DMS79 (cell line): ENCODE results near the gene AIFM3.
A peak's percentile ranks its signal among the peaks of the same experiment; 100 is the strongest.

Experiments used
- DNase-seq: peaks from one replicate; lab custom pipeline; 2025; lab: John Stamatoyannopoulos, UW

The AIFM3 gene

DNA sequence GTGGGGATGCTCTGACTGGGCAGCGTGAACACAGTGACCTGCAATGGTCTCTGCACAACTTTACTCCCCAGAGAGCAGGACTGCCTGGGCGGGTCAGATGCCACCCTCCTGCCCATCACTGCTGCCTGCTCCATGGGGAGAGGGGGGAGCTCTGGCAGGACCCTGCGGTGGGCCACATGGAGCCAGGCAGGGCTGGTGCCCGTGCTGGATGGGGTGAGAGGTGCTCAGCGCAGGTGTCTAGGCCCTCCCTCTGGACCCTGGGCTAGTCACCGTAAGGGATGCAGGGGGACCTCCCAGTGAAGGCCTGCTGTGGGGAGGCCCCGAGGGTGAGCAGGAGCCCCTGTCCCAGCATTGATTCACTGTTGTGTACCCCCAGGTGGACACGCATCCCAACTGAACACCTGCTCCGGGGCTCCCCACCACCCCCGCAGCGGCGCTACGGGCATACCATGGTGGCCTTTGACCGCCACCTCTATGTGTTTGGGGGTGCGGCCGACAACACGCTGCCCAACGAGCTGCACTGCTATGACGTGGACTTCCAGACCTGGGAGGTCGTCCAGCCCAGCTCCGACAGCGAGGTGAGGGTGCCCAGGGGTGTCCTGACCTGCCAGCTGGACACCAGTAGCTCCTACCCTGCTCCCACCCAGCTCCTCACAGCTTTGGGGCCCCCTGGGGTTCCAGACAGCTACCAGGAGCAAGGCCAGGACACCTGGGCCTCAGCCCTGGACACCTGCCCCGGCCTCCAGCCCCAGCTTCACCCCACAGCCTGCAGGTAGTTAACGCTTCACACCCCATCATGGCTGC lies 24.4 kb downstream of the AIFM3 start:
- DNase-seq = no peak

DNA sequence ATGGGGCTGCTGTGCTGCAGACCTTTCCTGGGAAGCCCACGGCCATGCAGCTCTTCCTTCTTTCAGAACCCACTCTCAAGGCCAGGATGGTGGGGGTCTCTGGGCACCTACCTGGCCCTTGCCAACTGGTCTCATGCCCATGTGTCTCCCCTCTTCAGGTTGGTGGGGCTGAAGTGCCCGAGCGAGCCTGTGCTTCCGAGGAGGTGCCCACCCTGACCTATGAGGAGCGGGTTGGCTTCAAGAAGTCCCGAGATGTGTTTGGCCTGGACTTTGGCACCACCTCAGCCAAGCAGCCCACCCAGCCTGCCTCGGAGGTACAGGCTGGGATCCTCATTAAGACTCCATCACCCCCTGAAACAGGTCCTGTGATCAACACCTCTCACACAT lies 25.0 kb downstream of the AIFM3 start:
- DNase-seq = no peak

DNA sequence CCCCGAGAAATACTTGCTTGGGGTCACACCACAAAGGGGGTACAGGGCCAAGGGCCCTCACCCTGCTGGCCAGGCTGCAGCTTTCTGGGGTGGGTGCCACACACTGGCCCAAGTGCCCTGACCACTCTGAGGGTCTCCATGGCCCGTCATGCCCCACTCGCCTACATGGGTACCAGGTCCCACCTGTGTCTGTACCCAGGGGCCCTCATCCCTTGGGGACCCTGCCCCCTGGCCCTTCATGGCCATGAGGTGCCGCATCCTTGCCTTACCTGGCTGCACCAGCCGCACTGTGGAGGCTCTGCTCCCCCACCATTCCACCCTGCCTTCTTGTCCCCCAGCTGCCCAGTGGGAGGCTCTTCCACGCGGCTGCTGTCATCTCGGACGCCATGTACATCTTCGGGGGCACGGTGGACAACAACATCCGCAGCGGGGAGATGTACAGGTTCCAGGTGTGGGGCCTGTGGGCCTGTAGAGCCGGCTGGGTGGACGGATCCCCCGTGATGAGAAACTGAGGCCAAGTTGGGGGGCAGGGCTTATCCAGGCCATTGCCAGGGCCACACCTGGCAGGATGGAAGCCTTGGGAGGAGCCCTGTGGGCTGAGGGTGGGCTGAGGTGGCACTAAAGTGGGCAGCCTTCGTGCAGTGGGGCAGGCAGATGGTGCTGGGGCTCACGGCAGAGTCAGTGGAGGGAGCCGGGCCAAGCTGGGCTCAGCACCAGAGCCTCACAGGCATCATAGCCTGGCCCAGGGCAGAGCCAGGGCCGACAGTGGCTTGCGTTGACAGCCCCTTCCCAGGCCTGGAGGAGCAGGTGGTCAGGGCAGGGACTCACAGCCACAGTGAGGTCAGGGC lies 25.6 kb downstream of the AIFM3 start:
- no peak for DNase-seq

DNA sequence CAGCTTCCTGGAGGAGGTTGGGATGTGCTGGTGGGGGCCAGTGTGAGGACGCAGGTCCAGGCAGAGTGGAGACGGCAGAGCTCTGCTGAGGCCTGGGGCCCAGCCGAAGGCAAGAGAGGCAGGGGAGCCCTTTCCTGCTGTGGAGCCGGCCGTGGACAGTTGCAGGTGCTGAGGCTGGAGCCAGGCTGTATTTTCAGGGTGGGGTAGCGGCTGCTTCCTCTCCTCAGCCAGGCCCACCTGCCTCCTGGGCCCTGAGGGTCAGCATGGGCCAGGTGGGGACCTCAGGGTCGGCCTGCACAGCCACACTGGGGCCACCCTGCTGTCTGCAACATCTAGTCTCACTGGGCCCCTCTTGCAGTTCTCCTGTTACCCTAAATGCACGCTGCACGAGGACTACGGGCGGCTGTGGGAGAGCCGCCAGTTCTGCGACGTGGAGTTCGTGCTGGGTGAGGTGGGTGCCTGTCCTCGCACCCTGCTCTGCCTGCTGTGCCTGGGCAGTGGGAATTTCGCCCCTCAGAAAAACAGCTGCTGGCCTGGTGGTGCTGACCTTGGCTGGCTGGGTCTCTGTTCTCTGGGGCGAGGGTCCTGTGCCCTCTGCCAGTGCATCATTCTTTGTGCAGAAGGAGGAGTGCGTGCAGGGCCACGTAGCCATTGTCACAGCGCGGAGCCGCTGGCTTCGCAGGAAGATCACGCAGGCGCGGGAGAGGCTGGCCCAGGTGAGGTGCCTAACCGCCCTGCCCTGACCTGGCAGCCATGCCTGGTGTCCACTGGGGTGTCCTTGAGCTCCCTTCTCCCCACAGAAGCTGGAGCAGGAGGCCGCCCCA lies 26.5 kb downstream of the AIFM3 start:
- DNase-seq = no peak

DNA sequence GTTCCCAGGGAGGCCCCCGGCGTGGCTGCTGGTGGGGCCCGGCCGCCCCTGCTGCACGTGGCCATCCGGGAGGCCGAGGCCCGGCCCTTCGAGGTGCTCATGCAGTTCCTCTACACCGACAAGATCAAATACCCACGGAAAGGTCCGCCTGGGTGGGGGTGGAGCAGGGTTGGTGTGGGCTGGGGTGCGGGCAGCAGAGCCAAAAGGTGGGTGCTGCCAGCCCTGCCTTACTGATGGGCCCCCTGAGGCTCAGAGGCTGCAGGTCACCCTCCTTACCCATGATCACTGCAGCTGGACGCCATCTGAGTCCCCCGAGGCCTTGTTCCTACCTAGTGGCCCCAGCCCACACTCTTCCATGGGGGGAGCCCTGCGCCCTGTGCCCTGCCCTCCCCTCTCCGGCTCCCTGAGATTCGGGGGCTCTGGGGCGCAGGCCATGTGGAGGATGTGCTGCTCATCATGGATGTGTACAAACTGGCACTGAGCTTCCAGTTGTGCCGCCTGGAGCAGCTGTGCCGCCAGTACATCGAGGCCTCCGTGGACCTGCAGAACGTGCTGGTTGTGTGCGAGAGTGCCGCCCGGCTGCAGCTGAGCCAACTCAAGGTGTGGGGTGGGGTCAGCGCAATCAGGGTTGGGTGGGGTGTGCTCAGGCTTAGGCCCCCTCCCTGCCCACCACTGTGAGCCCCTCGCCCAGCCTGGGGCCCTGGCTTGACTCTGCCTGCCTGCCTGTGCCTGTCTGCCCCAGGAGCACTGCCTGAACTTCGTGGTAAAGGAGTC lies 27.3 kb downstream of the AIFM3 start:
- no peak for DNase-seq

DNA sequence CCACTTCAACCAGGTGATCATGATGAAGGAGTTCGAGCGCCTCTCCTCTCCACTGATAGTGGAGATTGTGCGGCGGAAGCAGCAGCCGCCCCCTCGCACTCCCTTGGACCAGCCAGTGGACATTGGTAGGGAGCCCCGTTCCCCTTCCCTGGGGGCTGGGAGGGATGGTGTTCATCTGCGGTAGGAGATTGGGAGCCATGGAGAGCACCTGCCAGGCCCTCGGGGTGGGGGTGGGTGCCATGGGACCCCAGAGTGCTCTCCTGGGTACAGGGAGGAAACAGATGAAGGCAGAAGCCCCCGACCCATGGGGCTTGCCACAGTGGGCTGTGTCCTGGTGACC lies 27.8 kb downstream of the AIFM3 start:
- no peak for DNase-seq

DNA sequence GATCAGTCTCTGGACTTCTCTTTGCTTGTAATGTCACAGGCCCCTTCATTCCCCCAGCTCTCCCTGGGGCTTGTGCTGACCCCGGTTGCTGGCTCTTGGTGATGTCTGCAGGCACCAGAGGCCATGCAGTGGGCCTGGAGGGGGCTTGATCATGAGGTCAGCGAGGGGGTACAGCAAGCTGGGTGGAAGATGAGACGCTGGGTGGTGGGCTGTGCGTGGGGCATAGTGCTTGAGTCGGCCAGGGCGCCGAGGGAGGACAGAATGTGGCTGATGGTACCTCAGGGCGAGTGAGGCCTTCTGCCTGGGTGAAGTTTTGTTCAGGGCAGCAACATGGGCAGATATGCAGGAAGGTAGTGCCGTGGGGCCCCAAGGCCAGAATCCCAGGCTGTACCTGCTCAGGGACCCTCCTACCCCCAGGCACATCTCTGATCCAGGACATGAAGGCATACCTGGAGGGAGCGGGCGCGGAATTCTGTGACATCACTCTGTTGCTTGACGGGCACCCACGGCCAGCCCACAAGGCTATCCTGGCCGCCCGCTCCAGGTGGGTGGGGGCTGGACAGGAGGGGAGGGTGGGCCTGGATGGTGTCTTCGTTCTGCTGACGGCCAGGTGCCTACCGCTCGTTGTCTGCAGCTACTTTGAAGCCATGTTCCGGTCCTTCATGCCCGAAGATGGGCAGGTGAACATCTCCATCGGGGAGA lies 28.4 kb downstream of the AIFM3 start:
- DNase-seq = no peak

DNA sequence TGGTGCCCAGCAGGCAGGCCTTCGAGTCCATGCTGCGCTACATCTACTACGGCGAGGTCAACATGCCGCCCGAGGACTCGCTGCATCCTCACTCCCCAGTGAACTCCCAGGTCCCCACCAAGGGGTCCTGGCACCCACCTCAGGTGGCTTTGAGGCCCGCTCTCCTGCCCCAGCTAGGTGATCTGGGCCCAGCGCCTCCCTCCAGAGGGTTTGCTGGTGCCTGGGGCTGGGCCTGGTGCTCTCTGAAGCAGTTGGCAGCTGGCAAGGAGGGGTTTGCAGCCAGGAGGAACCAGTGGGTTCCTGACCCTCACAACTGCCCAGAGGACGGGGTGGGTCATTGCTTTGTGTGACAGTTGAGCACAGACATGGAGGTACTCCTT lies 29.0 kb downstream of the AIFM3 start:
- DNase-seq = no peak

DNA sequence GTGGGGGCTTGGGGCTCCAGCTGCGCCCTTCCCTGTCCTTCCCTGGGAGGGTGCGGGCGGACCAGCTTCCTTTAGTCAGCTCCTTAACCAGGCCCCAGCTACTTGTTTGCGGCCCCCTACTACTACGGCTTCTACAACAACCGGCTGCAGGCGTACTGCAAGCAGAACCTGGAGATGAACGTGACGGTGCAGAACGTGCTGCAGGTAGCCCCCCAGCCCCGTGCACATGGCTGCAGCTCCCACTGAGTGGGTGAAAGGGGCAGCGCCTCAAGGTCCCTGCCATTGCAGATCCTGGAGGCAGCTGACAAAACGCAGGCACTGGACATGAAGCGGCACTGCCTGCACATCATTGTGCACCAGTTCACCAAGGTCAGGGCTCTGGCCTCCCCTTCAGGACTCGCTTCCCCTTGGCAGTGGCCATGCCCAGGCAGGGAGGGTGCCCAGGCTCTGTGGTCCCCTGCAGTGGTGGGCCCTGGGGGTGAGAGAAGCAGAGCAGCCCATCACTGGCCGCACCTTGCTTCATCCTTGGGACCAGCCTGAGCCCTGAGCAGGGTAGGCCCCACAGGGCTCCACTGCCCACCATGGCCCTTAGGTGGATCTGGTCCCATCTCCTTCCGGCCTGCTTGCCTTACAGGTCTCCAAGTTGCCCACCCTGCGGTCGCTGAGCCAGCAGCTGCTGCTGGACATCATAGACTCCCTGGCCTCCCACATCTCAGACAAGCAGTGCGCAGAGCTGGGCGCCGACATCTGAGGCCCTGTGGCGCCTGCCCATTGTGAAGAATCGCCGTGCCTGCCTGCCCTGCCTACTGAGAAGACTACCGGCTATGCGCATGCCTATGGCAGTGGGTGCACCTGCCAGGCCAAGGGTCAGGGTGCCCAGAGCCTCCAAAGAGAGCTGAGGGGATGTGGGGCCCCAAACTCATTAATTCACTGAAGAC lies 29.8 kb downstream of the AIFM3 start:
- no peak for DNase-seq

DNA sequence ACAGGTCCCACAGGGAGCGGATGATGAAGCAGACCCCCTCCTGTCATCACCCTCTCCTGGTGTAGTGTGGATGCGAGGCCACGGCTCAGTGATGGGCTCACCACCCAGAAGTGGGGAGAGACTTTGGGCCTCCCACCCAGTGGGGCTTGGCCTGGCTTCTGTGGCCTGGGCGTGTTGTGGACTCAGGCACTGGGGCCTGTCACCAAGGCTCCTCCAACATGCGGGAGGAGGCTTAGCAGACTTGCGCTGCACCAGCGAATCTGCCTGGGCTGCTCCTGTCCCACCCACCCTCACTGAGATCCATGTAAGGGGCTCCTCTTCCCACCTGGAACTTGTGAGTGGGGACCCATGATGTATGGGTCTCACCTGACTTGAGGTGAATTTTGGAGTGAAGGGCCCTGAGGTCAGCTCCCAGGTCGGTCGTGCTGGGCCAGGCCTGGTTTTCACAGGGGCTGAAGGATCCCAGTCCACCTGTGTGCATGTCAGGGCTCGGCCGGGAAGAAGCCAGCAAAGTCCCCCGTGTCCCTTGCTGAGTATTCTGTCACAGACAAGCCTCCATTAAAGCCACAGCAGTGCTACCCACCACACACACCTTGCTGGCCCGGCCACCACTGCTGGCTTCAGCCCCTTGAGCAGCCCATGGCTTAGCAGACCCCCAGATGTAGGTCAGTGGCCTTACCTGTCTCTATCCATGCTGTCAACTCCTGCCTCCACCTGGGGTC lies 30.6 kb downstream of the AIFM3 start:
- no peak for DNase-seq

DNA sequence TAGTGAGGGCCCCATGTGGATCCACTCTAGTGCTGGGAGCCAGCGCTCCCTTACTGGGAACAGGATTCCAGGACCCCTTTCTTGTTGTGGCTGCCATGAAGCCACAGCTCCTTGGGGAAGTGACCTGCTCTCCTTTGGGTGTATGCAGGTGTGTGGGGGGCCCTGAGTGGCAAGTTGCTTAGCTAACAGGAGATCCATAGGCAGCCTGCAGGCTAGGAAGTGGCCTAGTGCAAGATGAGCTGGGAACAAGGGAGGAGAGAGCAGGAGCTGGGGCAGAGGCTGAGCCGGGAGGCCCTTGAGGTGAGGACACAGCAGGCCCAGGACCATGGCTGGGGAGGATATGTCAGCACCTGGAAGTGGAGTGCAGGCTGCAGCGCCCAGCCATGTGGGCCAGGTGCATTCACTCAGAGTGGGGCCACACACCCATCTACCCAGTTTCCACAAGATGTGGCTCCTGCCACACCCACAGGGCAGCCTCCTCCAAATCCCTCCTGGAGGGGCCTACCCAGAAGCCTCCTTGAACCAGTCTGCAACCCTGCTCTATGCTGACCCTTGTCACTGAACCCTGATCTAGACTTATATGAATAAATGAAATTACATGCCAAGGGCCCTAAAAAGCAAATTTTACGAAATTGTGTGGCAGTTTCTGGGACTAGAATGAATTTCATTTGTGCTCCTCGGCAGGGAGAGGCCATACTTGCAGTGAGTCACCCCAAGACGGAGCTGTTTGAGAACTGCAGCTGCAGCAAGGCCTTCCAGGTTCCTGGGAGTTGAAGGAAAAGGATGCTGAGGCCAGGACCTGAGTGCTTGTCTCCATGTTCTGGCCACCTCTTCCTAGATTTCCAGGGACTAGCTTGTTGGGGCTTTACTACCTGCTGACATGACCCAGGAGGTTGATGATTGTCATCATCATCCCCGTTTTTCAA lies 31.6 kb downstream of the AIFM3 start:
- DNase-seq = no peak

DNA sequence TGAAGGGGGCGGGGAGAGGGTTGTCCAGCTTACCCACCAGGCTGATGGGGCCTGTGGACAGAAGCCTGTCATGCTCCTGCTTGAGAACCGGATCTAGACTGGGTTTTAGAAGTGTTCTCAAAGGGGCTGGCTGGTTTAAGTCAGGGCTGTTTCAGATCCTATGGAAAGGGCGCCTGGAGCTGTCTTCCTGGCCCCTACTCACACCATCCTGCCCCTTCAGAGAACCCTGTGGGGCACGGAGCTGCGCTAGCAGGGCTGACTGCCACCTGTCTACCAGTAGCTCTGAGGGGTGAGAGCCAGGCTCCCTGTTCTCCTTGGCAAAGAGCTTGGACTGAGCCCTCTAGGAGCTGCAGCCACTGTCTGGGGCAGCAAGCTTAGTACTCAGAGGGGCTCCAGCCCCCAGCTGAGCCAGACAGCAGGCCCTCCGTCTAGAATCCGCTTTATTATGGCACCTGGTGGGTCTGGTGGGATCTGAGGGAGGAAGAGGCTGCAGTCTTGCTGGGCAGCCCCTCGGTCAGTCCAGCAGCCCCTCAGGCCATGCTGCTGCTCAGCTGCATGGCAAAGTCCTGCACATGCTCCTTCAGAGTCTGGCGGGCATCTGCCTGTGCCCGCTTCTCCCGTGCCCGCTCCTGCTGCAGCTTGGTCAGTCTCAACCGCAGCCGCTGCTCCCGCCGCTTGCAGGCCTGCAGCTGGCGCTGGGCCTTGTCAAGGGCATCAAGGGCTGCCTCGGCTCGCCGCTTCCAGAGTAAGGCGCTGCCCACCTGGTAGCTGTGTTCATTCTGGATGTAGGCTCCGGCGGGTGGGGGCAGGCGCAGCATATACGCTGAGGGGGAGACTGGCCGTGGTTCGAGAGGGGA lies 32.5 kb downstream of the AIFM3 start:
- DNase-seq = no peak

DNA sequence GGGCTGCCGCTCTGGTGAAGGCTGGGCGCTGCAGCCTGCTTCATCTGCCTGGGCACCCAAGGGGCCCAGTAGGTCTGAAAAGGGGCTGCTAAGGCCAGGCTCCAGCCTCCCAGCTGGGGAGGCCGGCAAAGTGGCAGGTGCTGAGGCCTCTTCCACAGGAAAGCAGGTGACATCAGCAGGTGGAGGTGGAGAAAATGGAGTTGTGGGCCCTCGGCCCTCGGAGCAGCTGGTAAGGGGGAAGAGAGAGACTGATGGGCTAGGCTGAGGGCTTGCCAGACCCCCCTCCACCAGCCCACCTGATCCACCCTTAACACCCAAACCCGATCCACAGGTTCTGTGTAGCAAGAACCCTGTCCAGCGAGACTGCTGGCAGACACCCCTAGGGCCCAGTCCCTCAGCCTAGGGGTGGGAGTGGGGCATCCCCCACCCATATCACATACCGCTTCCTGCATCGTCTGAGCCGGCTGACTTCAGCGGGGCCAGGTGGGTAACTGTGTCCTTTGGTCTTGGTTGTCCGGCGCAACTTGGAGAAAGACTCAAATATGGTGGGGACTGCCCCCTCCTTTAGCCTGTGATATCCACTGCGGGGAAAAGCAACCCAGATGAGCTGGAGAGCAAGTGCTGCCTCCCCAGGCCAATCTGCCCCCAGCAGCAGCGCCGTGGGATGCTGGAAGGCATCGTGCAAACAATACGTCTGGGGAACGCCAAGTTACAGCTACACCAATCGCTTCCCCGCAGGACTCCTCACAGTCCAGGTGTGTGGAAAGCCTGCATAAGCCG lies 33.3 kb downstream of the AIFM3 start:
- no peak for DNase-seq

DNA sequence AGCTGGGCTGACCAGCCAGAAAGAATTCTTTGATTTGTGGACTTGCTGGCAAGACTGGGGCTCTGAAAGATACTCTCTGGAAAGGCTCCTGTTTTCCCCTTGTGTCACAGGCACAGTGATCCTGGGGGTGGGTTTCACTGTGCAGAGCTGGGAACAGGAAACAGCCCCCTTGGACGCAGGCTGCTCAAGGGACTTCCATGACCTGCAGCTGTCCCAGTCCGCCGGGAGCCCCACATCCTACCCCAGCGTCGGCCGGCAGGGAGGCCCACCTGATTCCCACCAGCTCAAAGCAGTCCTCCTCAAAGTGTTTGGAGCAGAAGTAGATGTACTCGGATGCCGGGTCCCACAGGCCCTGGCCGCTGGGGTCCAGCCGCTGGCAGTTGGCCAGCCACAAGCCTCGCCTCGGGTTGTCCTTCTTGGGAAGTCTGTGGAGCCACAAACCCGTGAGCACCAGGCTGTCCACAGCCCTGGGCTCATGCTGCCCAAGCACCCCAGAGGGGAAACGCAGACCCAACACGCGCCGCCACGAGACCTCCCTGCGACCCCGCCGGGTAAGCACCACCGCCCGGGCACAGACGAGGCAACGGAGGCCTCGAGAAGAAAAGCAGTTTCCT lies 34.0 kb downstream of the AIFM3 start:
- no peak for DNase-seq

DNA sequence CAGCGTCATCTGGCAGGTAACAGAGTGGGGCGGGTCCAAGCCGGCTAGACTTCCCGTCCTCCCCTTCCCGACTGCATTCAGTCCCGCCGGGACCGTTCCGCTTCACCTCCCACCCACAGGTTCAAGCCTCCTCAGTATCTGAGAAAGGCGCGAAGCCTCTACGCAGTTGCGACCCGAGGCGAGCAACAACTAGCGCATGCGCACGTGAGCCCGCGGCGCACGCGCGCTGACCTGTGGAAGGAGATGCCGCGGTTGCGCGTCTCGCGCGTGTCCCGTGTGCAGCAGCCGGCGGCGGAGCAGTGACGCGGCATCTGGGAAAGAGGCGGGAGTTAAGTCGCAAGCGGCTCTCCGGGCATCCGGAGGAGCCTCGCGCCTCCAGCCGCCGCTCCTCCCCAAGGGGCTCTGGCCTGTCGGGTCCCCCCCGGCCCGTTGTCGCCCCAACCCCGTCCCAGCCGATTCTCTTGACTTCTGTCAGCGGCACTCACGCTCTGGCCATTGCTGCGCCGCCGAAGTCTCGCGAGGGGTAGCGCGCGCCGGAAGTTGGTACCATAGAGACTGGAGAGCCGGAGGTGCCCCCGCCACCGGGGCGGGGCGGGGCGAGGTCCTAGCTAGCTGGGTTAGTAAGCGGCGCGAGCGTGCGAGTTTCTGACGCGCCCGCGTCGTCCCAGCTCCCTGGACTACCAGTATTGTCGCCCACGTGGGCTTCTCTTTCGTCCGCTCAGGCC lies 34.7 kb downstream of the AIFM3 start, which contains the start of gene THAP7:
TSS of gene THAP7 (minus strand) at position 518 of the 725 bp plus-strand sequence. CDS start at position 311, 207 bp downstream.
- DNase-seq = peak; percentile 83
